ENCODE measurements around the gene ITPR2.

DNA sequence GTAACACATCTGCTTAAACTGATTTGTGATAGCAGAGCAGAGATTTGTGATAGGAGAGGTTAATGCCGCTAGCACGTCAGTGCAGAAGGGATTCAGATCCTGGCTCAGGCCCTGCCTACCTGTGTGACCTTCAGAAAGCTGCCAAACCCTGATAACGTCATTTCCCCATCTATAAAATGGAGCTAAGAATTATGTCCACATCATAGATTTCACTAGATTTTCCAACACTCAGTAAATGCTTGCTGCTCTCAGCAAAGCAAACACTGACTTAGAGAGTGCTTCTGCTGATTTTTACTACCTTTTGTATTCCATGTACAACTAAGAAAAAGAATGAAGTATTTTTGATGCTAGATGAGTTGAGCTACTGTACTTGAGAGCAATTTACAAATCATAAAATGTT, 261.4 kb downstream of the ITPR2 start:
- TF ChIP-seq, protein P1, sequence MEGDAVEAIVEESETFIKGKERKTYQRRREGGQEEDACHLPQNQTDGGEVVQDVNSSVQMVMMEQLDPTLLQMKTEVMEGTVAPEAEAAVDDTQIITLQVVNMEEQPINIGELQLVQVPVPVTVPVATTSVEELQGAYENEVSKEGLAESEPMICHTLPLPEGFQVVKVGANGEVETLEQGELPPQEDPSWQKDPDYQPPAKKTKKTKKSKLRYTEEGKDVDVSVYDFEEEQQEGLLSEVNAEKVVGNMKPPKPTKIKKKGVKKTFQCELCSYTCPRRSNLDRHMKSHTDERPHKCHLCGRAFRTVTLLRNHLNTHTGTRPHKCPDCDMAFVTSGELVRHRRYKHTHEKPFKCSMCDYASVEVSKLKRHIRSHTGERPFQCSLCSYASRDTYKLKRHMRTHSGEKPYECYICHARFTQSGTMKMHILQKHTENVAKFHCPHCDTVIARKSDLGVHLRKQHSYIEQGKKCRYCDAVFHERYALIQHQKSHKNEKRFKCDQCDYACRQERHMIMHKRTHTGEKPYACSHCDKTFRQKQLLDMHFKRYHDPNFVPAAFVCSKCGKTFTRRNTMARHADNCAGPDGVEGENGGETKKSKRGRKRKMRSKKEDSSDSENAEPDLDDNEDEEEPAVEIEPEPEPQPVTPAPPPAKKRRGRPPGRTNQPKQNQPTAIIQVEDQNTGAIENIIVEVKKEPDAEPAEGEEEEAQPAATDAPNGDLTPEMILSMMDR (IDR thresholded peaks at IDR 0.05; ENCODE audit: low read depth, low read length) = no peak
- no peak for TF ChIP-seq EZH2phosphoT487 (IDR thresholded peaks at IDR 0.05; ENCODE audit: low read depth)

Measured in OCI-LY3 (cell line).